ENCODE results near the gene DIS3L2.

DNA sequence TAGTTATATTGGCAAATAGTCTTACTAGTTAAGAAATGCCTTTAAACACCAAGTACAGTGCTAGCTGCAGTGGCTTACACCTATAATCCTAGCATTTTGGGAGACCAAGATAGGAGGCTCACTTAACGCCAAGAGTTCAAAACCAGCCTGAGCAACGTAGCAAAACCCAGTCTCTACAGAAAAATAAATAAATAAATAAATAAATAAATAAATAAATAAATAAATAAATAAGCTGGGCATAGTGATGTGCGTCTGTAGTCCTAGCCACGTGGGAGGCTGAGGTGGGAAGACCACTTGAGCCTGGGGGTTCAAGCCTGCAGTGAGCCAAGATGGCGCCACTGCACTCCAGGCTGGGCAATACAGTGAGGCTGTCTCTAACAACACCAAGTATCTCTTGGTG is 258.4 kb downstream of the DIS3L2 start:
- TF ChIP-seq FOXP2 (optimal IDR thresholded peaks at IDR 0.05; ENCODE audit: borderline replicate concordance, extremely low read depth, extremely low read length, insufficient read depth) = no peak
- TF ChIP-seq SIN3A (IDR thresholded peaks at IDR 0.05; ENCODE audit: borderline replicate concordance, insufficient read depth, low read length) = no peak
- no peak for TF ChIP-seq POLR2AphosphoS5 (IDR thresholded peaks at IDR 0.05; ENCODE audit: low read depth, low read length)
- no peak for TF ChIP-seq REST (IDR thresholded peaks at IDR 0.05; ENCODE audit: insufficient read depth in 1 of 2, low read depth in 2 of 2, low read length in 2 of 2)

Measured in PFSK-1 (cell line).